Fibroblast of lung (primary cell): ENCODE results near the gene MARCHF2.

Experiments used
- CTCF ChIP-seq, 2 donors: IDR thresholded peaks in 1 of 2; conservative IDR thresholded peaks in 1 of 2; 1 replicate in 1 of 2; 2 replicates in 1 of 2; pipeline ENCODE4 v1.5.1; 2011 to 2012; ENCODE audit warnings: low read length in 2 of 2, control low read depth in 1 of 2, inconsistent platforms in 1 of 2, low read depth in 1 of 2, mild to moderate bottlenecking in 1 of 2
- EZH2 ChIP-seq: IDR thresholded peaks from 2 replicates; pipeline ENCODE4 v1.5.1; 2012; ENCODE audit warnings: low read length, control low read depth, mild to moderate bottlenecking; ENCODE audit errors: missing control alignments

GRCh38 chr19:8460516-8461298 lies 47.6 kb downstream of the MARCHF2 start:
- TF ChIP-seq CTCF (conservative IDR thresholded peaks at IDR 0.05 in 1 of 2, IDR thresholded peaks at IDR 0.05 in 1 of 2; ENCODE audit: low read depth in 1 of 2, low read length in 2 of 2) (no peak), EZH2 (no peak)
